Suprapubic skin (tissue), 4 donors: ENCODE data around the gene PIGR. TPM values are rescaled to one million over a fixed set of nuclear protein-coding genes. Genes with fewer than 3 reads are reported as not detected.

Source experiments
- DNase-seq, 2 donors: peaks; one replicate each; pipeline ENCODE4 v3.0.0-alpha.2; 2019; ENCODE audit warnings: low spot score in 2 of 2
- H3K27ac ChIP-seq: fragments of 200-600 bp; sonication (generic); one replicate; pipeline ENCODE4 v1.5.1; 2019
- H3K27me3 ChIP-seq: fragments of 200-600 bp; sonication (generic); one replicate; pipeline ENCODE4 v1.5.1; 2019
- H3K36me3 ChIP-seq: fragments of 200-600 bp; sonication (generic); one replicate; pipeline ENCODE4 v1.5.1; 2019
- H3K4me1 ChIP-seq: fragments of 200-600 bp; sonication (generic); one replicate; pipeline ENCODE4 v1.5.1; 2019
- H3K4me3 ChIP-seq: fragments of 200-600 bp; sonication (generic); one replicate; pipeline ENCODE4 v1.5.1; 2019; ENCODE audit warnings: mild to moderate bottlenecking
- H3K9me3 ChIP-seq: fragments of 200-600 bp; sonication (generic); one replicate; pipeline ENCODE4 v1.5.1; 2019
- EP300 ChIP-seq: sonication (generic); formaldehyde crosslinking; IDR thresholded peaks from one replicate; pipeline ENCODE4 v1.6.1; 2017; ENCODE audit warnings: antibody characterized with exemption
- POLR2A ChIP-seq, 2 donors: fragments of 450-650 bp; IDR thresholded peaks; one replicate each; pipeline ENCODE4 v1.6.1; 2017; ENCODE audit warnings: antibody characterized with exemption in 2 of 2, mild to moderate bottlenecking in 2 of 2, moderate library complexity in 2 of 2
- POLR2AphosphoS5 ChIP-seq, 3 donors: sonication (generic); formaldehyde crosslinking; IDR thresholded peaks; one replicate each; pipeline ENCODE4 v1.6.1; 2017; ENCODE audit warnings: antibody characterized with exemption in 3 of 3
- WGBS: methylation state at CpG from one replicate; pipeline ENCODE4 v1.1.5; 2018; 5-methylcytosine and 5-hydroxymethylcytosine counted together
- total RNA-seq, 4 donors: library from RNA; depleted of rRNA; stranded (reverse); fragments of >200 nt; gene quantifications; one replicate each; pipeline ENCODE4 v1.1.0, GENCODE V29; 2016
- TF ChIP-seq, protein P1 (sequence below), 2 donors: fragments of 200-600 bp in 1 of 2; fragments of 450-650 bp in 1 of 2; sonication (generic) in 1 of 2; IDR thresholded peaks; one replicate each; pipeline ENCODE4 v1.5.1; 2016 to 2019; ENCODE audit warnings: antibody characterized with exemption in 2 of 2, mild to moderate bottlenecking in 1 of 2, moderate library complexity in 1 of 2

The PIGR gene
- total RNA-seq, 4 donors from 2014 or later, result 0.49 to 6.4 (median 2.3) TPM

DNA sequence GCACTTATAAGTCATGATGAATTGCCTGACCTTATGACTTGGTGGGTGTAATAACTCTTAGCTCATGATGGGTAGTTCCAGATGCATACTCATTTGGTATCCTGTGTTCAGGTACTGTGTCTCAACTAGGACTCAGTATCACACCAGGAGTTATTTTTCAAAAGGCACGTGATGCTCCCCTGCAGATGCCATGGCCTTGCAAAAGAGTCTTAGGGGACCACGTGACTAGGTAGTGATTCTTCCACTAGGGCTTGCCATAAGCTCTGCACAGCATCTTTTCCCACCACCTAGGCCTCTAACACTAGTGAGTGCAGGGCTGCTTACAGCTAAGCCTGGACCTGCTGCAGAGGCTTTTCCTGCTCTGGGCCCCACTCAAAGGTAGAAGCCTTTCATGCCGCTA lies 27.9 kb upstream of the PIGR start:
- DNase-seq, result no peak
- TF ChIP-seq EP300 (no peak), POLR2A (IDR thresholded peaks at IDR 0.05) (no peak)
- TF ChIP-seq, protein P1, sequence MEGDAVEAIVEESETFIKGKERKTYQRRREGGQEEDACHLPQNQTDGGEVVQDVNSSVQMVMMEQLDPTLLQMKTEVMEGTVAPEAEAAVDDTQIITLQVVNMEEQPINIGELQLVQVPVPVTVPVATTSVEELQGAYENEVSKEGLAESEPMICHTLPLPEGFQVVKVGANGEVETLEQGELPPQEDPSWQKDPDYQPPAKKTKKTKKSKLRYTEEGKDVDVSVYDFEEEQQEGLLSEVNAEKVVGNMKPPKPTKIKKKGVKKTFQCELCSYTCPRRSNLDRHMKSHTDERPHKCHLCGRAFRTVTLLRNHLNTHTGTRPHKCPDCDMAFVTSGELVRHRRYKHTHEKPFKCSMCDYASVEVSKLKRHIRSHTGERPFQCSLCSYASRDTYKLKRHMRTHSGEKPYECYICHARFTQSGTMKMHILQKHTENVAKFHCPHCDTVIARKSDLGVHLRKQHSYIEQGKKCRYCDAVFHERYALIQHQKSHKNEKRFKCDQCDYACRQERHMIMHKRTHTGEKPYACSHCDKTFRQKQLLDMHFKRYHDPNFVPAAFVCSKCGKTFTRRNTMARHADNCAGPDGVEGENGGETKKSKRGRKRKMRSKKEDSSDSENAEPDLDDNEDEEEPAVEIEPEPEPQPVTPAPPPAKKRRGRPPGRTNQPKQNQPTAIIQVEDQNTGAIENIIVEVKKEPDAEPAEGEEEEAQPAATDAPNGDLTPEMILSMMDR (IDR thresholded peaks at IDR 0.05), result no peak
- Histone ChIP-seq H3K9me3 (no peaks in the 10 kb centered on the region), H3K36me3 (no peaks in the 10 kb centered on the region), H3K27me3 (peaks cover 5% of the 10 kb centered on the region), H3K4me3 (no peak overlapping the region), H3K27ac (no peak overlapping the region), H3K4me1 (peaks cover 3% of the 10 kb centered on the region)
- WGBS, result 81% methylated on average over 3 of the region's 3 CpGs

DNA sequence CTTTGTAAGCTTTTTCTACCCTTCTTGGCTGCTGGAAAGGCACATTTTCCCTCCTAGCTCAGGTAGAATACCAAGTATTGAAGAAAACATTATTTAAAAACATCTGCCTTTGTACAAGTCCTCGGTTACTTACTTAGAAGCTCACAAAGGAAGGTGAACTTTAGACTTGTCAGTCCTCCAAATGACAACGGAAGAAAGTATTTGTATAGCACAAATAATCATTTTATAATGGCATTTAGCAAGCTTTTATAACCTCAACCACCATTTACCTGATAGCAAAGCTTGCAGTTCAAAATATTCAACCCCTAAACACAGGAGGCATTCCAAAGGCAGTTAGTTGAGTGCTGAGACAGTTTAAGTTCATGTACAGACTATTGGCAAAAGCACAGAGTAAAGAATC lies 26.5 kb upstream of the PIGR start:
- DNase-seq, result no peak
- H3K4me1 ChIP-seq, result peaks cover 4% of the 10 kb centered on the region
- peaks cover 5% of the 10 kb centered on the region for H3K27me3 ChIP-seq
- H3K4me3 ChIP-seq, result no peak overlapping the region
- TF ChIP-seq POLR2A (IDR thresholded peaks at IDR 0.05), result no peak
- no peak for TF ChIP-seq EP300
- TF ChIP-seq, protein P1 (IDR thresholded peaks at IDR 0.05), result no peak
- no peak for TF ChIP-seq POLR2AphosphoS5 (IDR thresholded peaks at IDR 0.05)
- 74% methylated on average over 2 of the region's 2 CpGs for WGBS
- no peaks in the 10 kb centered on the region for H3K36me3 ChIP-seq
- H3K9me3 ChIP-seq, result no peaks in the 10 kb centered on the region
- H3K27ac ChIP-seq, result no peak overlapping the region

DNA sequence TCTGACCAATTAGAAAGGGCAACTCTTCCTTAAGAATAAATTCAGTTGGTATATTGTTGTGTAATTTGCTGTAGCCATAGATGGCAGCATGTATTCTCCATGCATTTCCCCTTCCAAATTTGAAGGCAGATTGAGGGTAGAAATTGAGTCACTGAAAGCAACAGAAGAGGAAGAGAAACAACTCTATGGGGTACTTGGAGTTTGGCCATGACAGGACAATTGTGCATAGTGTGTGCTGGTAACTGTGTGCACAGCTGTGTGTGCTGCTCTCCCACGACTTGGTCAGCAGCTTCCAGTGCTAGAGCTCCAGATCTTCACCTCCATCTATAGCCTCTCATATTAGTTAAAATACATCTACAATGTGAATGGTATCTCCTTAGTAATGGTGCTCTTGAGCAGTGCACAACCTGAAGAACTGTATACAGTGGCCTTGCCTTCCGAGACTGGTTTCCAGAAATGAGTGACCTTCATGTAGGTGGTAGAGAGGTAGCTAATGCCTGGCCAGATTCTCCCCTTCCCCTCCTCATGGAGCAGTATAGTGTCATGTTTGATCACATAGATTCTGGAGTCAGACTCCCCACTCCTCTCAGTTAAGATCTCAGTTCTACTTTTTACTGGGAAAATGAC lies 24.9 kb upstream of the PIGR start:
- no peak overlapping the region for H3K27ac ChIP-seq
- no peaks in the 10 kb centered on the region for H3K9me3 ChIP-seq
- H3K4me1 ChIP-seq, result peaks cover 4% of the 10 kb centered on the region
- WGBS, result 70% methylated on average over 2 of the region's 2 CpGs
- TF ChIP-seq, protein P1 (IDR thresholded peaks at IDR 0.05), result no peak
- no peak for TF ChIP-seq EP300
- no peak for TF ChIP-seq POLR2AphosphoS5 (IDR thresholded peaks at IDR 0.05)
- no peak for TF ChIP-seq POLR2A (IDR thresholded peaks at IDR 0.05)
- no peak overlapping the region for H3K4me3 ChIP-seq
- DNase-seq, result no peak
- no peaks in the 10 kb centered on the region for H3K36me3 ChIP-seq
- H3K27me3 ChIP-seq, result peaks cover 5% of the 10 kb centered on the region

DNA sequence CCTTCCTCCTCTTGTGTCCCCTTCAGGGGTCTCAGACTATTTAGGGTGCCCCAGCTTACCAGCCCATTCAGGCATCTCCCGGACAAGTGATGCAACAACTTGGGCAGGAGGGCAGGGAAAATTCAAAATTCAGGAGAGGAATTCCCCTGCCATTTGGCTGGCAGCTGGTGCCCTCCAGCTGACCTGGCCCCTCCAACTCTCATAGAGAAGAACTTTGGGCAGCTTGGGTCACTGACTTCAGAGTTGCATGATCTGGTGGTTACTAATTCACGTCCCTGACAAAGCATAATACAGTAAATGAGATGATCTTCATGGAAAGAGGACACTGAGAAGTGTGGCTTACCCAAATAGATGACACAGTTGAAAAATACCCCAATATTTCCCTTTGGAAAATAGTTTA lies 24.2 kb upstream of the PIGR start, which contains the start of gene FCAMR:
FCAMR (minus strand) TSS at position 15 of the 400 bp plus-strand sequence. CDS start 335 bp downstream, outside the sequence.
- no peak within 1 kb of the TSS for H3K27ac ChIP-seq
- peaks cover 4% of the 10 kb centered on the region for H3K4me1 ChIP-seq
- no peak for TF ChIP-seq POLR2AphosphoS5 (IDR thresholded peaks at IDR 0.05)
- TF ChIP-seq EP300, result no peak
- DNase-seq, result no peak
- no peaks in the 10 kb centered on the region for H3K36me3 ChIP-seq
- WGBS, result 82% methylated on average over 2 of the region's 2 CpGs
- H3K4me3 ChIP-seq, result no peak within 1 kb of the TSS
- H3K9me3 ChIP-seq, result no peaks in the 10 kb centered on the region
- peaks cover 5% of the 10 kb centered on the region for H3K27me3 ChIP-seq

DNA sequence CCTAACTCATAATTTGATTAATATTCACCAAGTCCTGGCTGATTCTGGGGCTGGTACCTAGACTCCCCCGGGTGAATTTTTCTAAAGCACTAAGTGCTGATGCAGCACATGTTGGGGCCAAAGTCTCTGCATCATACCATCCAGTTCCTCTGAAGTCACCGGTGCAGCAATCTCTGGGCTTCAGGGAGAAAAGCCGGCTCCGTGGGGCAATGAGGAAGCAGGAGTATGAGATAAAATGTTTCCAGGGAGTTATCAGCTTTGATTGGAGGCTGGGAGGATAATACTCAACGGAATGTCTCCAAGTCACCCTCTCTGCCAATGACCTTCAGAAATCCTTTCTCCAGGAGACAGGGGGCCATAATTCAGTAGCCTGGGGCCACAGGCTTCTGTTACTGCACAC lies 22.8 kb upstream of the PIGR start:
- Histone ChIP-seq H3K36me3 (no peaks in the 10 kb centered on the region), H3K4me3 (no peak overlapping the region), H3K27ac (no peak overlapping the region), H3K9me3 (no peaks in the 10 kb centered on the region), H3K4me1 (peaks cover 4% of the 10 kb centered on the region), H3K27me3 (peaks cover 5% of the 10 kb centered on the region)
- TF ChIP-seq, protein P1 (IDR thresholded peaks at IDR 0.05), result no peak
- TF ChIP-seq POLR2A (IDR thresholded peaks at IDR 0.05) (no peak), POLR2AphosphoS5 (IDR thresholded peaks at IDR 0.05) (no peak)
- WGBS, result 37% methylated on average over 5 of the region's 5 CpGs
- DNase-seq, result no peak
